GM18499 (cell line): ENCODE measurements around the gene NOL12.
"Not testable (repeated sequence)": the region's sequence is repeated elsewhere in the genome, so short reads cannot be mapped to it uniquely, and the experiment has no call there.

Source experiments
- ATAC-seq: cut with Tn5 transposase; IDR thresholded peaks from one replicate; pipeline ENCODE4 v1.9.1; 2021; ENCODE audit warnings: moderate number of reproducible peaks; ENCODE audit not compliant: insufficient read depth, unreplicated experiment

The NOL12 gene

GRCh38 chr22:37678372-37678771 is 7.8 kb upstream of the NOL12 start:
- no peak for ATAC-seq

- ATAC-seq = no peak
Measured at GRCh38 chr22:37679670-37680069, 6.5 kb upstream of the NOL12 start.

GRCh38 chr22:37680191-37680851 is 5.8 kb upstream of the NOL12 start:
- no peak for ATAC-seq

GRCh38 chr22:37681001-37681424 is 5.1 kb upstream of the NOL12 start:
- no peak for ATAC-seq

GRCh38 chr22:37681556-37682049 is 4.5 kb upstream of the NOL12 start:
- no peak for ATAC-seq

- no peak for ATAC-seq
Measured at GRCh38 chr22:37684803-37685615, 1.1 kb upstream of the NOL12 start.

GRCh38 chr22:37690407-37690806 is 4.3 kb downstream of the NOL12 start:
- no peak for ATAC-seq

- no peak for ATAC-seq
Measured at GRCh38 chr22:37690901-37691504, 4.9 kb downstream of the NOL12 start.

GRCh38 chr22:37692627-37693285 is 6.6 kb downstream of the NOL12 start:
- ATAC-seq = no peak

GRCh38 chr22:37694131-37694530 is 8.0 kb downstream of the NOL12 start:
- not testable (repeated sequence) for ATAC-seq

- ATAC-seq = not testable (repeated sequence)
Measured at GRCh38 chr22:37696260-37696656, 10.1 kb downstream of the NOL12 start.

GRCh38 chr22:37696657-37697537 is 10.8 kb downstream of the NOL12 start, which contains the start of gene TRIOBP:
Gene TRIOBP (plus strand): TSS chr22:37697048. CDS start chr22:37701366, 4,318 bp downstream.
- ATAC-seq = no peak

- ATAC-seq = no peak
Measured at GRCh38 chr22:37697538-37697835, 11.3 kb downstream of the NOL12 start.

GRCh38 chr22:37701141-37701786 is 15.1 kb downstream of the NOL12 start:
- no peak for ATAC-seq

- no peak for ATAC-seq
Measured at GRCh38 chr22:37703906-37704305, 17.8 kb downstream of the NOL12 start.

- no peak for ATAC-seq
Measured at GRCh38 chr22:37704645-37705044, 18.5 kb downstream of the NOL12 start.

GRCh38 chr22:37705205-37705604 is 19.1 kb downstream of the NOL12 start:
- ATAC-seq = no peak

- ATAC-seq = no peak
Measured at GRCh38 chr22:37708580-37709444, 22.7 kb downstream of the NOL12 start.

- ATAC-seq = no peak
Measured at GRCh38 chr22:37709445-37709765, 23.3 kb downstream of the NOL12 start.
